ENCODE results near the gene CCDC122. TPM values are rescaled to one million over a fixed set of nuclear protein-coding genes. Genes with fewer than 3 reads are reported as not detected.

CCDC122 gene
- 3.6 TPM for total RNA-seq
- long read RNA-seq, partial matches to known transcripts = 0 of 2 reads
- long read RNA-seq, other reads (novel, unspliced or antisense) = 2 of 2 reads

DNA sequence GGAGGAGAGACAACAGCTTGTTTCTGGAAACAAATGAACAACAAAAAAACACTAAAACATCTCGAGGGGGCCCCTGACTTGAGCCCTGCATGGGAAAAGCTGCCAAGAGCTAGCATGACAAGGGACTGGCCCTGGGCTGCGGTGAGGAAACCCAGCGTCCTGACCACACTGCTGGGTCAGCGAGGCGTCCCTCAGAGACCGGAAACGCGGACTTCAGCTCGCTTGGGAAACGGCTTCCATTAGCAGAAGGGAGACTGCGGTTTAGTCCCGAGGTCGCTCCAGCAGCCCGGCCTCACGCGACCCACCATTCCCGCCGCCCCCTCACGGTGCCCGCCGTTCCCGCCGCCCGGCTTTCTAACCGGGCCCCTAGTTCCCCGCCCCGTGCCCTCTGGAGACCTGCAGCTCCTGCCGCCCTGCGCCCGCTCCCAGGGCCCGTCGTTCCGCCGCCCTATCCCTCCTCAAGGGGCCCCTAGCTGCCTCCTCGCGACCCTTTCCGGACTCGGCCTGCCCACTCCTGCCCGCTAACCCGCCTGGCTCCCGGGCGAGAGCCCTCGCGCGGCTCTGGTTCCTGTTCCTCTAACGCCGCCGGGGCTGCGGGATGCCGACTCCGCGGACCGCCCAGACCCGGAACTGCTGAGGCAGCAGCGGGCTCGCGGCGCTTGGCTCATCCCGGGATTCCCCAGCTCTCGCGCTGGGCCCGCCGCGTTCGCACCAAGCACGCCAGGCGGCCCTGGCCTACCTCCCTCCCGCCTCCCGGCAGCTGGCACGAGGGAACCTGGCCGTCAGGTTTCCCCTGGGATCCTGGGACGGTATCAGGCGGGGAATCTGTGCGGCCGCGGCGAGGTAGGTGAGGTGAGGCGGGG is at the start of gene CCDC122:
Gene CCDC122 (minus strand): TSS at position 849 of the 863 bp plus-strand sequence. CDS start 10,364 bp downstream, outside the sequence.
- ATAC-seq (peak; percentile 92), DNase-seq (peak; percentile 91)
- intact Hi-C loops (cut with micrococcal nuclease) = no loop called here

DNA sequence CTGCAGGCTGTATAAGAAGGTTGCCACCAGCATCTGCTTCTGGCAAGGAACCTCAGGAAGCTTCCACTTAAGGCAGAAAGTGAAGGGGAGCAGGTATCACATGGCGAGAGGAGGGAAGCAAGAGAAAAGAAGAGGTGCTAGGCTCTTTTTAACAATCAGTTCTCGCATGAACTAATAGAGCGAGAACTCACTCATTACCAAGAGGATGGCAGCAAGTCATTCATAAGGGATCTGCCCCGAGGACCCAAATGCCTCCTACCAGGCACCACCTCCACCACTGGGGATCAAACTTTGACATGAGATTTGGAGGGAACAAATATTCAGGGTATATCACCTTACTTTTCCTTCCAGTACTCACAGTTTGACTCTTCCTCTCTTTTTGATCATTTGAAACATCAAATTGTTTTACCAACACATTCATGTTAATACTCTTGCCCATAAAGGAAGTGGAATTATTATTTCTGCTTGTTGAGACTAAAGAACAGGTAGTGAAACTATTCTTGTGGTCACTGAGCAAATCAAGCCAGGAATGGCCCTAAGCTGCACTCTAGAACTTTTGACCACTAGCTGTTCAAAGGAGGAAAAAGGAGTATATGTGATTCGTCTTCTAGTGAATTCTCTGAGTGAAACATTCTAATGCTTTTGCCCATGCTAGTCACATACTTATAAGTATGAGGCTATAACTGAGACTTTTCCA is 45.2 kb upstream of the CCDC122 start:
- intact Hi-C loops (cut with micrococcal nuclease) = no loop called here
- no peak for ATAC-seq

DNA sequence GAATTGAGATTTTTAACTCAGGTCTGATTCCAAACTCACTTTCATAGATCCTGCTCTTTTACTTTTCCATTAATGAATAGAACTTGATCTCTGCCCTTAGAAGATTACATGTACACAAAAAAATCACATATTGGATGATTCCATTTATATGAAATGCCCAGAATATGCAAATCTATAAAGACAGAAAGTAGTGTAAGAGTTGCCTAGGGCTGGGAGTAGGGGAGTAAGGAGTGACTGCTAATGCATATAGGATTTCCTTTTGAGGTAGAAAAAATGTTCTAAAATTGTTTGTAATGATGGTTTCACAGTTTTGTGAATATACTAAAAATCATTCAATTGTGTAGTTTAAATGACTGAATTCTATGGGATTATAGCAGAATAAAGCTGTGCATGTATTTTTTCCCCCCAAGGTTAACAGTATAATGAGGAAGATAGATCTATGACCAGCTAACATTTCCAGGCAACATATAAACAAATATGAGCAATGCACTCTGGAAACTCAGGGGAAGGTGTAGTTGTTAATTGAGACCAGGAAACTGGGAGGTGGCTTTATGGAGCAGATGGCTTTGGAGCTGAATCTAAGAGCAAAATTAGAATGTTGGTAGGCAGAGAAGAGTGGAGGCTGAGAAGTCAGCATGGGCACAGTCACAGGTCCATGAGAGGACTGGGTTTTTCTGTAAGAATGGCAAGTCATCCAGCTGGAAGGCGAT is 41.6 kb upstream of the CCDC122 start:
- intact Hi-C loops (cut with micrococcal nuclease) = no loop called here
- DNase-seq (no peak), ATAC-seq (no peak)

More for the DNA sequence above, 45.2 kb upstream of the CCDC122 start:
- DNase-seq = no peak

DNA sequence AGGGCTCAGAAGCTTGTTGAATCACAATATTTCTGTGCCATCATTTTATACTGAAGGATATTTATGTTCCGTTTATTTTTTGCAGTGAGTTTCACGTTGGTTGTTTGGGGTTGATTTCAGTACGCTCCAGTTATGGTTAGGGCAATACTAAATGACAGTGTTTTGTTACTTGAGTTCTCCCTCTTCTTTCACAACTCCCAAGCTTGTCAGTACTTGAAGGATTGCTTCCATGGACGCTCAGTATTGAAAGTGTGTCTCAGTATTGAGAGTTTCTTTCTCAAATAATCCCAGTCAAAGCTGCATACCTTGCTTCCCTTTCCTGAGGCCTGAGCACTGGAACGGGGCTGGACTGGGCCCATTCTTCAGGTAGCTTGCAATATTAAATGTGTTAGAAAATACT is 39.1 kb upstream of the CCDC122 start:
- DNase-seq = no peak
- no peak for ATAC-seq
- intact Hi-C loops (cut with micrococcal nuclease) = no loop called here

DNA sequence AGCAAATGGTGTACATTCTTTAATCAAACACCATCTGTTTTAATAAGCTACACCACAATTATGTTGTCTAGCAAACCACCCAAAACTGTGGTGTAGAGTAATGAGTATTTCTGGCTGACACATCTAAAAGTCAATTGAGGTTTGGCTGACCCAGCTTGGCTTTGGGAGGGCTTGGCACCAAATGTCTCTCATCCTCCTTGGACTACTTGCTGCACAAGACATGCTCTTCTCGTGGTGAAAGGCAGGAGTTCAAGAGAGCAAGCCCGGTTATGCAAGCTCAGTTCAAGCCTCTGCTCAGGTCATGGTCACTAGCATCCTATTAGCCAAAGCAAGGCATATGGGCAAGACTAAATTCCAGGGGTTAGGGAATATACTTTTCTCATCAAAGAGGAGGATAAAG is 37.3 kb upstream of the CCDC122 start:
- intact Hi-C loops (cut with micrococcal nuclease) = no loop called here
- ATAC-seq (no peak), DNase-seq (no peak)

DNA sequence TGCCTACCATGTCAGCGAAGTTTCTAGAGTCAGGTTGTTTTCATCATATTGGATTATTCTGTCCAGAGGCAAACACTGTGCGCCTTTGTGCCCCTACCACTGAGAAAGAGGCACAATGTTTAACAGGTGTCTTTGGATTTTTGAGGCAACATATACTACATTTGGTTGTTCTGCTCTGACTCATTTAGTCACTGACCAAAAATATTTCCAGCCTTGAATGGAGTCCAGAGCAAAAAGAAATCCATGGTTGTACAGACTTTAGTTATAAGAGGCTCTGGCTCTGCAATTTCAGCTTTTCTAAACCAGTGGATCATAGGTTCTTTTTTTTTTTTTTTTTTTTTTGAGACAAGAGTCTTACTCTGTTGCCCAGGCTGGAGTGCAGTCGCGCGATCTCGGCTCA is 35.9 kb upstream of the CCDC122 start:
- no peak for DNase-seq
- no peak for ATAC-seq
- intact Hi-C loops (cut with micrococcal nuclease) = no loop called here

DNA sequence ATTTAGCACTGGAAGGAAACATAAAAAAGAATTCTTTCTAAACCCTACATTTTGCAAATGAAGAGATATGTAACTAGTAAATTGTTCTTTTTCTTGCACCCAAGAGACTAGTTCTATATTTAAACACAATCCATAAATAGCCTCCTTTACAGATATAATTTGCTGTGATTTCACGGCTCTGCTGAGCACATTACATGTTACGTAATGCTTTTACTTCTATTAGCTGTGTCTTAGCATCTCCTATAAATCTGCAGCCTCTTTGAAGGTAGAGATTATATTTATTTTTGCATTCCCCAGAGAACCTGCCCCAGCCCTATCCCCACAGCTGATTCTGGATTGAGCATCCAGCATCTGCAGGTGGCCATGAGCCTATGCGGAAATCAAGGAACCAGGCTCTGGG is 32.3 kb upstream of the CCDC122 start:
- ATAC-seq (peak; percentile 70), DNase-seq (no peak)
- intact Hi-C loops (cut with micrococcal nuclease) = no loop called here

DNA sequence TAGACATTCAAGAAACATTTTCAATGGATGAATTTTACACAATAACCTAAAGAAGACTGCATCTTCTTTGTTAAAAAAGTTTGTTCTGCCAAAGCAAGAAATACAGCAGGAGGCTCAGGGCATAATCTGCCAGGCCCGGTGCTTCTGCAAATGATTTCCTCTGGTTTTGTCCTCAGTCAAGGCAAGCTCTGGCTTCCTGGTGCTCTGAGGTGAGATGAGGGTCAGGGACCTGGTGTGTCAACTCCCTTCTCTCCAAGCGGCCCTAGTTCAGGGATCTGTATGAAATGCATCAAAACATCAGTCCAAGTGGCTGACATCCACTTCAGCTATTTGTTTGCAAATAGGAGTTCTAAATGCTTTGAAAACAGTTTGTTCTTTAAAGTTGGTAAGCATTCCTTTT is 31.7 kb upstream of the CCDC122 start:
- ATAC-seq (peak; percentile 29), DNase-seq (no peak)
- intact Hi-C loops (cut with micrococcal nuclease) = no loop called here

DNA sequence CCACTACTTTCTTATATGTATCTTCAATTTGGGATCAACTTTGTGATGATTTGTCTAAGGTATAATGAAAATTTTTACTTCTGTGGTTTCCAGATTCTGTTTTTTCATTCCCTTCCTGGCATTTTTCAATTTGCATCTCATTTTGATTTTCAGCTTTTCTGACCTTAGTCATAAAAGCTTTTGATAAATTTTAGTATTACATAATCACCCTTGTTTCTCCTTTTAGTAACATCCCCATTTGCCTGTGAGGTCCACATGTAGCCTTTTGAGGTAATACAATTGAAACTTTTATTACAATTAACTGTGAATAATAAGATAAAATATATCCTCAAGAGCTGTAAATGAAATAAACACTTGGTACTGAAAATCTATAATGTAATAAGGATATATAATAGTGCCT is 31.3 kb upstream of the CCDC122 start:
- ATAC-seq = no peak
- intact Hi-C loops (cut with micrococcal nuclease) = no loop called here
- DNase-seq = no peak

DNA sequence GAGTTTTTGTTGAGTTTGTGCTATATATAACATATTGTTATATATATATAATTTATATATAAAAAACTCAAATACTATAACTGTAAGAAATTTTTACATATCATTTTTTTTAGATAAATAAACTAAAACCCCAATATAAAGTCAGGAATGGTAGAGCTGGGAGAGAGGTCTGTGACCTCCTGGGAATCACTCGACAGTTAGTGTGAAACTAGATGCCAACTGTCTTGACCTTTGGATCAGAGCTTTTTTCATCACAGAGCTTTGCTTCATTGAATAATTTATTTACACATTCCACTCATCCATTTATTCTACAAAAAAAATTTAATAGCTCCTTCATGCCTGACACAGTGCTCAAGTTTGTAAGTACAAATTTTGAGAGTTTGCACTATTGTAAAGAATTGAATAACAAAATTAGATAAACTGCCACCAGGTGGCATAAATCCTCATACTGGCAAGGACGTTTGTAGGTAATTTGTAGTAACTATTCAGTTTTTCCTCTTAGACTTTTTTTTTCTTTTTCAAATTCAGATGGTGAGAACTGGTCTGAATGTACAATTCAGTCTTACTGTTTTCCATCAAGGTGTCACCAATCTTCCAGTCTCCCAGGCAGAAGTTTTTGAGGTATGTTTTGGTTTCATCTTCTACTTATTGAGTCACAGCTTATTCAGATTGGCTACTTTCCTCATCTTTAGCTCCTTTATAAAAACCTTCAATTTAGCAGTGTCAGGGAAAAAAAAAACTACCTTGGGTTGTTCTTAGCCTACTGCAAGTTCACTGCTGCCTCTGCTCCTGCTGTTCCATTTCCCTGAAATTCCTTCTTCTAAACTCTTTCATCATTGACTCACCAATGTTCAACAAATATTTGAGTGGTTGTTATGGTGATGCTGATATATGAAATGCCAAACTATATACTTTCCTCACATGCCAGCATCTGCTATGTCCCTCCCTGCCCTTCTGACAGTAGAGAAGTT is 28.9 kb upstream of the CCDC122 start:
- intact Hi-C loops (cut with micrococcal nuclease) = loop anchor here (2.0 to 10.0 kb wide), 3 partner anchors 136 to 566 kb away; no protein-coding TSS in a partner anchor
- DNase-seq (no peak), ATAC-seq (peak; percentile 27)

DNA sequence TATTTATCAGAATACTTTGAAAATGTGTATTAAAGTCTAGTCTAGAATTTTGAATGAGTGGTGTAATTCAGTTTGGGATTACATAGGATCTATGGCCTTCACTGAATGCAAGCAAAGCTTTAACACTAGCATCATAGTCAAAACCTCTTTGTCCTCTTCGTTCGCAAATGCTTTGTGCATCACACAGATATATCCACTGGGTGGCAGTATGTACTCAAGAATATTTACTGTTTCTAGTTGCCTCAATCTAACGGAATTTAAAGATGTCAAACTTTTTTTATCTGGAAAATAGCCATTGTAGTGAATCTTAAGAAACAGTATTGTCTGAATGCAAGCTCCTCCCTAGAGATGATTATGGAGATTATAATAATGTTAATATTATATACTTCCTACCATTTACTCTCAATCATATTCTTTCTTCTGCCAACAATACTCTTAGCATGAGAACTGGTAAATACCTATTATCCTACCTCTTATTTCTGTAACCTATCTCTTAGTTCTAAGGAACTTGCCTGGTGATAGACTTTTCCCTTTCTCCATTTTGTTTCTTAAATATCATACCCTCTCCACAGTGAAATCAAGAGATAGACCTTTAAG is 26.0 kb upstream of the CCDC122 start:
- DNase-seq = no peak
- intact Hi-C loops (cut with micrococcal nuclease) = loop anchor here (10.0 kb wide), 2 partner anchors 139 to 569 kb away; no protein-coding TSS in a partner anchor
- peak; percentile 65 for ATAC-seq

DNA sequence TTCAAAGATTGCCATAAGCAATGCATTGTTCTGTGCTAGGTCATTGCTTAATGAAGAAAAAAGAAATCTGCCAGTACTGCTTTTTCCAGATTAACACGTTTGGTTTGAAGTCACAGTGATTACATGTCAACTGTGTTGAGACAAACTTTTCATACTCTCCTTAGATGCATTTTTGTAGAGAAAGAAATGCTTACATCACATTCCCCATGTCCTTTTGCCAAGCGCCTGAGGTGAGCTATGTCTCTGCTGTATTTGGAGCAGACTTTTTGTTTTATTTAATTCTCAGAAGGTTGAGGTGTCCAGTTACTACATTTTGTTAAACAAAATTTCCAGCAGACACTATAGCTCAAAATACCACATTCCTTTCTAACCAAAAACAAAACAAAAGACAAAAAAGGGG is 16.4 kb upstream of the CCDC122 start:
- no peak for ATAC-seq
- intact Hi-C loops (cut with micrococcal nuclease) = no loop called here

DNA sequence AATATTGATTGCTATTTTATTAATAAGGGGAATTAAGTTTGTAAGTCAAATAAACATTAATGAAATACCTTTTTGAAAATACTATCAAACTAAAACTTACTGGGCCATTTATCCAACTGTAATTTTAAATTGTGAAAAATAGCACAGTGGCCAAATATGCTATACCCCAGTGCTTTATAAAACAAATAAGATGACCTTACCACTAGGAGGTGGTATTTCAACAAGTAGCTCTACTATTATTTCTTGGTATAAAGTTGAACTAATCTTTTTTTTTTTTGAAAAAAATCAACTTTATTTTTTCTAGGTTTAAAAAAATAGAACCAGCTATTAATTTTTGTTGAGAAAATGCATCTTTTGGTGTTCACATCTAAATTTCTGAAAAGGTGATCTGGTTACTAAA is 14.9 kb upstream of the CCDC122 start:
- intact Hi-C loops (cut with micrococcal nuclease) = no loop called here
- DNase-seq (no peak), ATAC-seq (no peak)

More for the DNA sequence above, 16.4 kb upstream of the CCDC122 start:
- no peak for DNase-seq

DNA sequence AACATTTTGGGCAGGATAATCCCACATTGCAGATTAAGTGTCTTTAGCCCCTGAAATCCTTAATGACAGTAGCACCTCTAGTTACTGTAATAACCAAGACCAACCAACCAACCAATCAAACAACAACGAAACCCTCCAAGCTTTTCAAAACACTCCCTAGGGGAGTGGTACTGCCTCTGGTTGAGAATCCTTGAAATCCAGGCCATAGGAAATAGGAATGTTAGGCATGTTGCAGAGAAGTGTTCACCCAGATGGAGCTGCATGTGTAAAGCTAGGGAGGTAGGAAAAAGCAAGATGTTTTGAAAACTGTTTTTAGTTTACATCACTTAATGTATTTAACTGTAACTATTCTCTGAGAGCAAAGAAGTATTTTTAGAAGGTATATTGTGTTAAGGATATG is 4.7 kb upstream of the CCDC122 start:
- ATAC-seq (no peak), DNase-seq (no peak)
- intact Hi-C loops (cut with micrococcal nuclease) = no loop called here

DNA sequence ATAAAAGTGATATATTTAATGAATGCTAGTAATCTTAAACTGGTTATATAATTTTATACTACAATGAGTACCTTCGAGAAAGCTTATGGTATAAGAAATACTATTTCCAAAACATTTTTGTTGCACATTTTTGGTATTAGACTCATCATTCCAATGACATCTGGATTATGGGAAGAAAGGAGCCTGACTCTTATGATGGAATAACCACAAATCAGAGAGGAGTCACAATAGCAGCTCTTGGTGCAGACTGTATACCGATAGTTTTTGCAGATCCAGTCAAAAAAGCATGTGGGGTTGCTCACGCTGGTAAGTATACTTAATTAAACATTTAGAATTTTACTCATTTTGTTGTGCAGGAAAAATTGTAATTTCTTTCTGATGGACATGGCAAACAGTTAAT is 4.1 kb upstream of the CCDC122 start:
- no peak for DNase-seq

DNA sequence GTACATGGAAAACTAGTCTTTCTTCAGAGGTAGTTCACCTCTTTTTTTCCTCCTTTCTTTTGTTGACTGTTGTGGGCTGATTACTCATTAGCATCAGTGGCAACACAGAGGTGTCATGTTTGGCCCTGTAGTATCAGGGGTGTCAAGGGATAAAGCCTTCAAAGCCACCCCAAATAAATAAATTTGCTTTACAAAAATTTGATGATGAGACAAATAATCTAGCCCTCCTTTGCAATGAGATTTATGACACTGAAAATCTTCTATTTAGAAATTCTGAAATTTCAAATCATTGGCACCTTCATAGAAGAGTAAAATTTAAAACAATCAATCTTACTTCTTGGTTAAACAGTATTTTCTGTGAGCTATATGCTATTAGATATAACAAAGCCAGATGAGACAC is 2.0 kb upstream of the CCDC122 start:
- no peak for DNase-seq
- intact Hi-C loops (cut with micrococcal nuclease) = no loop called here
- no peak for ATAC-seq

More for the DNA sequence above, 4.1 kb upstream of the CCDC122 start:
- intact Hi-C loops (cut with micrococcal nuclease) = no loop called here
- no peak for ATAC-seq

DNA sequence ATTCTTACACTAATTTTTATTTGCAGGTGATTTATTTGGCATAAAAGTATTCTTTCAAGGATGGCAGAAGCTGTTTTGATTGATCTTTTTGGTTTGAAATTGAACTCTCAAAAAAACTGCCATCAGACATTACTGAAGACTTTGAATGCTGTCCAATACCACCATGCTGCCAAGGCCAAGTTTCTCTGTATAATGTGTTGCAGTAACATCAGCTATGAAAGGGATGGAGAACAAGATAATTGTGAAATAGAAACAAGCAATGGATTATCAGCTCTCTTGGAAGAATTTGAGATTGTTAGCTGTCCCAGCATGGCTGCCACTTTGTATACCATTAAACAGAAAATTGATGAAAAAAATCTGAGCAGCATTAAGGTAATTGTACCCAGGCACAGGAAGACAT is 1.4 kb upstream of the CCDC122 start:
- intact Hi-C loops (cut with micrococcal nuclease) = no loop called here
- ATAC-seq = no peak
- no peak for DNase-seq

DNA sequence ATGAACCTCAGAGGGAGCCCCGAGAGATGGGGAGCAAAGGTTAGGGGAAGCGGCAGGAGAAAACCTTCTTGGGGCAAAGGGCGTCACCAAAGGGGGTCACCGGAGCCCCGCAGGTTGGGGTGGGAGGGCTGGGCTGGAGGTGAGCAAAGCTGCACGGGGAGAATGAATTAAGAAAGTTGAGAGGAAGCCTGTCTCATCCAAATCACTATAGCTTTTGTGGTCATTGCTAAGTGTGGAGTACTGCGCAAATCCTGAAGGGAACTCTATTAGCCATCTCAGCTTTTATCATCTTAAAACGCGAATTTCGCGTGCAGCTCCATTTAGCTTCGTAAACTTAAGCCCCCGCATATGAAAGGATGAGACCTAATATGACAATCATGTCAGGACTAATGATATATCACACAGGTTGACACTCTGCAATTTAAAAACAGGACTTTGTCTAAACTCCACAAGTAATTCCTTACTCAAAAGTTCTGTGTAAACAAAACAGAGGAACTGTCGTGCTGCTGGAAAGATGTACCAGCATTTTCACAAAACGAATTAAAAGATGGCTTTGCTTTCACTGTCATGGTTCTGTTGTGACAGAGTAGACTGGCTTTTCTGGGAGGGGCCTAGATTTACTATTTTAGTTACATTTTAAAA is 795 bp upstream of the CCDC122 start:
- intact Hi-C loops (cut with micrococcal nuclease) = no loop called here
- DNase-seq (no peak), ATAC-seq (no peak)

Measured in left ventricle myocardium superior (tissue), 1 donor.